Measurements from ENCODE around the gene TMEM52B. TPM values are rescaled to one million over a fixed set of nuclear protein-coding genes. Genes with fewer than 3 reads are reported as not detected.

Gene TMEM52B
- total and polyA plus RNA-seq, 12 donors: 0.07 to 2.3 (median 0.37) TPM; not detected in 3

DNA sequence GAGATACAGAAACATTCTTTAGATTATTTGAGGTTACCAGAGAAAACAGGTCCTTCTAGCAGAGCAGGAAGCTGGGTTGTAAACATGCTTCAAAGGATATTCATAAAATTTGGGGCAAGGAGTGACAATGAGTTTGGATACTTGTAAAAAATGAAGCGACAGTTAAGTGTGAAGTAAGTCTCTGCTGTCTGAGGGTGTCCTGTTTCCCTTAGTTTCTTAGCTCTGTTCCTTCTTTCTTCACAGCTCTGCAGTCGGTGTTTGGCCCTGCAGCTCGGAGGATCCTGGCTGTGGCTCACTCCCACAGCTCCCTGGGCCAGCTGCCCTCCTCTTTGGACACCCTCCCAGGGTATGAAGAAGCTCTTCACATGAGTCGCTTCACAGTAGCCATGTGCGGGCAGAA is 10.8 kb downstream of the TMEM52B start:
- no peak overlapping the region for H3K4me3 ChIP-seq
- no peaks in the 10 kb centered on the region for H3K36me3 ChIP-seq (replicated peaks in 1 of 2)
- intact Hi-C loops (cut with DNase I): loop anchor here in 1 of 2 donors (5.0 kb wide), 1 partner anchor 37 kb away; no protein-coding TSS in a partner anchor
- H3K4me1 ChIP-seq (replicated peaks in 1 of 2): no peaks in the 10 kb centered on the region
- 59 to 62% (median 61%) methylated on average over 4 to 5 of the region's 5 CpGs for WGBS, 4 donors
- H3K27ac ChIP-seq: no peak overlapping the region
- H3K9me3 ChIP-seq (replicated peaks in 1 of 3): no peaks in the 10 kb centered on the region
- no peaks in the 10 kb centered on the region for H3K27me3 ChIP-seq
- no peak for DNase-seq
- TF ChIP-seq POLR2A (IDR thresholded peaks at IDR 0.05): no peak
- TF ChIP-seq, protein P1, sequence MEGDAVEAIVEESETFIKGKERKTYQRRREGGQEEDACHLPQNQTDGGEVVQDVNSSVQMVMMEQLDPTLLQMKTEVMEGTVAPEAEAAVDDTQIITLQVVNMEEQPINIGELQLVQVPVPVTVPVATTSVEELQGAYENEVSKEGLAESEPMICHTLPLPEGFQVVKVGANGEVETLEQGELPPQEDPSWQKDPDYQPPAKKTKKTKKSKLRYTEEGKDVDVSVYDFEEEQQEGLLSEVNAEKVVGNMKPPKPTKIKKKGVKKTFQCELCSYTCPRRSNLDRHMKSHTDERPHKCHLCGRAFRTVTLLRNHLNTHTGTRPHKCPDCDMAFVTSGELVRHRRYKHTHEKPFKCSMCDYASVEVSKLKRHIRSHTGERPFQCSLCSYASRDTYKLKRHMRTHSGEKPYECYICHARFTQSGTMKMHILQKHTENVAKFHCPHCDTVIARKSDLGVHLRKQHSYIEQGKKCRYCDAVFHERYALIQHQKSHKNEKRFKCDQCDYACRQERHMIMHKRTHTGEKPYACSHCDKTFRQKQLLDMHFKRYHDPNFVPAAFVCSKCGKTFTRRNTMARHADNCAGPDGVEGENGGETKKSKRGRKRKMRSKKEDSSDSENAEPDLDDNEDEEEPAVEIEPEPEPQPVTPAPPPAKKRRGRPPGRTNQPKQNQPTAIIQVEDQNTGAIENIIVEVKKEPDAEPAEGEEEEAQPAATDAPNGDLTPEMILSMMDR (IDR thresholded peaks at IDR 0.05): no peak

DNA sequence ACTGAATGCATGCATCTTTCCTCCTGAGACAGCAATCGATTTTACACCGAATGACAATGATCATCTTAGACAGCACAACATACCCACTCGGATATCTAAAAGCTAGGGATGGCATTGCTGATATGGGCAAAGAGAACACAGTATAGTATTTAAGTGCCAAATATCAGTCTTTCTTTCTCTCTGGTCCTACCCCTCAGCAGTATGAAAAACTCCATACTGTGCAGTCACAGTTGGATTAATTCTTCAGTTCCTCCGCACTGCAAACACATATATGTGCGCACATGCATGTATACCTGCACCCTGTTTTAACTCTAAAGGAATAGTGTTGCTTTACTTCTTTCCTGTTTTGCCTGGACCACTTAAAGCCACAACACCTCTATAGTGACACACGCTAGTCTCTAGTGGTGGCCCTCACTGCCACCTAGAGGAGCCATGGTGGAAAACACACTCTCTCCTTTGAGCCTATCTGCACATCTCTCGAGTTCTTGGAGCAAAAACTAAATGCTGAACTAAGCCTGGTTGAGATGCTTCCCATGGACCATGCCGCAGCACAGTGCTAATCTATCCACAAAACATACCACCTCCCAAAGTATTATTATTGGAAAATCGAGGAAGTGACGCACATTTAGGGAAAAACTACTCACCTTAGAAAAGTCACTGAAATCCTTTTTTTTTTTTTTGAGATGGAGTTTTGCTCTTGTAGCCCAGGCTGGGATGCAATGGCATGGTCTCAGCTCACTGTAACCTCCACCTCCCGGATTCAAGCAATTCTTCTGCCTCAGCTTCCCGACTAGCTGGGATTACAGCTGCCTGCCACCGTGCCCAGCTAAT is 11.9 kb downstream of the TMEM52B start:
- H3K4me1 ChIP-seq (replicated peaks in 1 of 2): no peaks in the 10 kb centered on the region
- no peaks in the 10 kb centered on the region for H3K36me3 ChIP-seq (replicated peaks in 1 of 2)
- peak; percentile 46 to 84 (median 68) for DNase-seq
- H3K4me3 ChIP-seq: no peak overlapping the region
- intact Hi-C loops (cut with DNase I): loop anchor here in 1 of 2 donors (5.0 kb wide), 1 partner anchor 38 kb away; no protein-coding TSS in a partner anchor
- no peaks in the 10 kb centered on the region for H3K27me3 ChIP-seq
- no peak overlapping the region for H3K27ac ChIP-seq
- no peaks in the 10 kb centered on the region for H3K9me3 ChIP-seq (replicated peaks in 1 of 3)
- TF ChIP-seq, protein P1 (IDR thresholded peaks at IDR 0.05): peak; percentile 58 to 84 (median 75)
- TF ChIP-seq POLR2A (IDR thresholded peaks at IDR 0.05): no peak
- 37 to 45% (median 40%) methylated on average over 13 of the region's 13 CpGs for whole genome bisulfite sequencing, 4 donors

DNA sequence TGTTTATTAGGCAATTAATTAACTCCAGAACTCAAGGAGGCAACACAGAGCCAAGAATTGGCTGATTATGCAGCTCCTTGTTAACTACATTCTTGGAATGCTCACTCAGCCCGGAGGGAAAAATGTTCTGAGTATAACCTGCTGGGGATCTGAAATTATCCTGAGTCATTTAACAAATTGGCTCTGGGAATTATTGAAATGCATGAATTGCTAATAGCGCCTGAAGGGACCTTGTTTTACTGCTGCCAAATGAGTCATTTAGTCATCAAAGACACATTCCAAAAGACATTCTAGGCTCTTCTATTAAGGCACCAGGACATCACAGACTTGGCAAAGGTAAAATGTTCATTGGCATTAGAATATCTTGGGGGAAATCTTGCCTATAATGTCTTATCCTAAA is 13.0 kb downstream of the TMEM52B start:
- H3K4me1 ChIP-seq (replicated peaks in 1 of 2): no peaks in the 10 kb centered on the region
- no peaks in the 10 kb centered on the region for H3K9me3 ChIP-seq (replicated peaks in 1 of 3)
- 18 to 22% (median 20%) methylated on average over 2 of the region's 2 CpGs for WGBS, 4 donors
- DNase-seq: peak in 4 of 7 donors; percentile 17 to 26 (median 20)
- intact Hi-C loops (cut with DNase I): loop anchor here in 1 of 2 donors (5.0 kb wide), 1 partner anchor 40 kb away; no protein-coding TSS in a partner anchor
- no peaks in the 10 kb centered on the region for H3K27me3 ChIP-seq
- no peak overlapping the region for H3K4me3 ChIP-seq
- TF ChIP-seq, protein P1 (IDR thresholded peaks at IDR 0.05): no peak
- TF ChIP-seq POLR2A (IDR thresholded peaks at IDR 0.05): peak in 1 of 2 donors; percentile 26
- no peaks in the 10 kb centered on the region for H3K36me3 ChIP-seq (replicated peaks in 1 of 2)
- peak overlapping the region in 1 of 5 donors; percentile 13 for H3K27ac ChIP-seq

DNA sequence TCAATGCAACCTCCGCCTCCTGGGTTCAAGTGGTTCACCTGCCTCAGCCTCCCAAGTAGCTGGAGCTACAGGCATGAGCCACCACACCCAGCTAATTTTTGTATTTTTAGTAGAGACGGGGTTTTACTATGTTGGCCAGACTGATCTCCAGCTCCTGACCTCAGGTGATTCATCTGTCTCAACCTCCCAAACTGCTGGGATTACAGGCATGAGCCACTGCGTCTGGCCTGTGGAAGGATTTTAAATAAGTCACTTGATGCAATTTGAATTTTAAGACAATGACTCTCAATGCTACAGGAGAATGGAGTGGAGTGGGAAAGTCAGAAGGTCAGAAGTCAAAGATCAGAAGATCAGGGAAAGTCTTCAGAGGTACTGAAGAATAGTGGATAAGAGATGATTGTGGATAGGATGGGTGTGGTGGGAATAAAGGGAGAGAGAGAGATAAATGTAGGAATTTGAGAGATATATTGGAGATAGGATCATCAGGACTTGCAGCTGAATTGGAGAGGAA is 15.4 kb downstream of the TMEM52B start:
- no peaks in the 10 kb centered on the region for H3K9me3 ChIP-seq (replicated peaks in 1 of 3)
- WGBS, 4 donors: 61 to 89% (median 83%) methylated on average over 3 of the region's 3 CpGs
- H3K36me3 ChIP-seq (replicated peaks in 1 of 2): no peaks in the 10 kb centered on the region
- H3K4me1 ChIP-seq (replicated peaks in 1 of 2): no peaks in the 10 kb centered on the region
- no peak overlapping the region for H3K4me3 ChIP-seq
- no peak for TF ChIP-seq POLR2A (IDR thresholded peaks at IDR 0.05)
- TF ChIP-seq, protein P1 (IDR thresholded peaks at IDR 0.05): no peak
- H3K27me3 ChIP-seq: no peaks in the 10 kb centered on the region
- no peak for DNase-seq
- no peak overlapping the region for H3K27ac ChIP-seq
- intact Hi-C loops (cut with DNase I): loop anchor here in 1 of 2 donors (5.0 kb wide), 1 partner anchor 42 kb away; no protein-coding TSS in a partner anchor

All from adrenal gland (tissue), 12 donors.